ENCODE measurements around the gene GJC2. TPM values are rescaled to one million over a fixed set of nuclear protein-coding genes. Genes with fewer than 3 reads are reported as not detected.

The GJC2 gene
- total RNA-seq, 1 experiment from 2014 or later, result 0.72 TPM

GRCh38 chr1:228147768-228148167 is 2.0 kb upstream of the GJC2 start (continued):
- TF ChIP-seq USF1 (CRISPR knock-in tag; IDR thresholded peaks at IDR 0.05) (no peak), ZBTB21 (CRISPR knock-in tag; IDR thresholded peaks at IDR 0.05; ENCODE audit: borderline replicate concordance) (no peak)

DNA sequence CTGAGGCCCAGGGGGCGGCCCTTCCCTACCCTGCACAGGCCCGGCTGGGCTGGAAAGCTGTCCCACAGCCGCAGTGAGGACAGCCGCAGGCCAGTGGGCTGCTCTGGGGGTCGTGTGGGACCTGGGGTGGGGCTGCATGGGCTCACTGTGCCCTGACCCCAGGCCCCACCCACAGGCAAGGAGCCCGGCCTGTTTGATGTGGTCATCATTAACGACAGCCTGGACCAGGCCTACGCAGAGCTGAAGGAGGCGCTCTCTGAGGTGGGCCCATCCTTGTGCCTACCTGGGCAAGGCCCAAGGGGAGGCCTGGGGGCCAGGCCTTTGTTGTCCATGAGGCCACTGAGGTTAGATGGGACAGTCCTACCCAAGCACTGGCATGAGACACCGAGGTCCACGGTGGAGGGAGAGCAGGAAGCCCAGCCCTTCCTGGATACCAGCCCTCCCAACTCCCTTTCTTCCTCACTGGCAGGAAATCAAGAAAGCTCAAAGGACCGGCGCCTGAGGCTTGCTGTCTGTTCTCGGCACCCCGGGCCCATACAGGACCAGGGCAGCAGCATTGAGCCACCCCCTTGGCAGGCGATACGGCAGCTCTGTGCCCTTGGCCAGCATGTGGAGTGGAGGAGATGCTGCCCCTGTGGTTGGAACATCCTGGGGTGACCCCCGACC is 1.4 kb upstream of the GJC2 start:
- POLR2A ChIA-PET, result no interaction called here

More for the DNA sequence above, 1.4 kb upstream of the GJC2 start:
- H3K9me3 Mint-ChIP-seq, result no peaks in the 10 kb centered on the region
- CTCF ChIA-PET, result interaction anchor here (1.1 to 2.4 kb wide), 2 partner anchors 8 to 17 kb away, joined by 3 to 11 read pairs; no protein-coding TSS in a partner anchor
- no peak for DNase-seq (ENCODE audit: low spot score)
- no peak for ATAC-seq
- H3K4me3 Mint-ChIP-seq, result no peak overlapping the region
- H3K36me3 Mint-ChIP-seq, result no peaks in the 10 kb centered on the region
- H3K27ac Mint-ChIP-seq, result no peak overlapping the region
- 0 out of 2 replicates have a peak, but pooled peaks cover 2% of the 10 kb centered on the region for H3K4me1 Mint-ChIP-seq
- H3K27me3 Mint-ChIP-seq (ENCODE audit: low read depth), result no peaks in the 10 kb centered on the region
- TF ChIP-seq GRHL2 (CRISPR knock-in tag; IDR thresholded peaks at IDR 0.05; ENCODE audit: insufficient replicate concordance, severe bottlenecking), result no peak
- no peak for TF ChIP-seq MYBL2 (CRISPR knock-in tag; IDR thresholded peaks at IDR 0.05)
- TF ChIP-seq, protein P1, sequence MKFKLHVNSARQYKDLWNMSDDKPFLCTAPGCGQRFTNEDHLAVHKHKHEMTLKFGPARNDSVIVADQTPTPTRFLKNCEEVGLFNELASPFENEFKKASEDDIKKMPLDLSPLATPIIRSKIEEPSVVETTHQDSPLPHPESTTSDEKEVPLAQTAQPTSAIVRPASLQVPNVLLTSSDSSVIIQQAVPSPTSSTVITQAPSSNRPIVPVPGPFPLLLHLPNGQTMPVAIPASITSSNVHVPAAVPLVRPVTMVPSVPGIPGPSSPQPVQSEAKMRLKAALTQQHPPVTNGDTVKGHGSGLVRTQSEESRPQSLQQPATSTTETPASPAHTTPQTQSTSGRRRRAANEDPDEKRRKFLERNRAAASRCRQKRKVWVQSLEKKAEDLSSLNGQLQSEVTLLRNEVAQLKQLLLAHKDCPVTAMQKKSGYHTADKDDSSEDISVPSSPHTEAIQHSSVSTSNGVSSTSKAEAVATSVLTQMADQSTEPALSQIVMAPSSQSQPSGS (CRISPR knock-in tag; IDR thresholded peaks at IDR 0.05; ENCODE audit: borderline replicate concordance, low read depth), result no peak
- TF ChIP-seq TEAD1 (CRISPR knock-in tag; IDR thresholded peaks at IDR 0.05), result no peak
- TF ChIP-seq, protein P2, sequence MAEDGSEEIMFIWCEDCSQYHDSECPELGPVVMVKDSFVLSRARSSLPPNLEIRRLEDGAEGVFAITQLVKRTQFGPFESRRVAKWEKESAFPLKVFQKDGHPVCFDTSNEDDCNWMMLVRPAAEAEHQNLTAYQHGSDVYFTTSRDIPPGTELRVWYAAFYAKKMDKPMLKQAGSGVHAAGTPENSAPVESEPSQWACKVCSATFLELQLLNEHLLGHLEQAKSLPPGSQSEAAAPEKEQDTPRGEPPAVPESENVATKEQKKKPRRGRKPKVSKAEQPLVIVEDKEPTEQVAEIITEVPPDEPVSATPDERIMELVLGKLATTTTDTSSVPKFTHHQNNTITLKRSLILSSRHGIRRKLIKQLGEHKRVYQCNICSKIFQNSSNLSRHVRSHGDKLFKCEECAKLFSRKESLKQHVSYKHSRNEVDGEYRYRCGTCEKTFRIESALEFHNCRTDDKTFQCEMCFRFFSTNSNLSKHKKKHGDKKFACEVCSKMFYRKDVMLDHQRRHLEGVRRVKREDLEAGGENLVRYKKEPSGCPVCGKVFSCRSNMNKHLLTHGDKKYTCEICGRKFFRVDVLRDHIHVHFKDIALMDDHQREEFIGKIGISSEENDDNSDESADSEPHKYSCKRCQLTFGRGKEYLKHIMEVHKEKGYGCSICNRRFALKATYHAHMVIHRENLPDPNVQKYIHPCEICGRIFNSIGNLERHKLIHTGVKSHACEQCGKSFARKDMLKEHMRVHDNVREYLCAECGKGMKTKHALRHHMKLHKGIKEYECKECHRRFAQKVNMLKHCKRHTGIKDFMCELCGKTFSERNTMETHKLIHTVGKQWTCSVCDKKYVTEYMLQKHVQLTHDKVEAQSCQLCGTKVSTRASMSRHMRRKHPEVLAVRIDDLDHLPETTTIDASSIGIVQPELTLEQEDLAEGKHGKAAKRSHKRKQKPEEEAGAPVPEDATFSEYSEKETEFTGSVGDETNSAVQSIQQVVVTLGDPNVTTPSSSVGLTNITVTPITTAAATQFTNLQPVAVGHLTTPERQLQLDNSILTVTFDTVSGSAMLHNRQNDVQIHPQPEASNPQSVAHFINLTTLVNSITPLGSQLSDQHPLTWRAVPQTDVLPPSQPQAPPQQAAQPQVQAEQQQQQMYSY (CRISPR knock-in tag; IDR thresholded peaks at IDR 0.05), result no peak
- TF ChIP-seq TEAD4 (CRISPR knock-in tag; IDR thresholded peaks at IDR 0.05), result no peak
- no peak for TF ChIP-seq ZNF532 (CRISPR knock-in tag; IDR thresholded peaks at IDR 0.05; ENCODE audit: borderline replicate concordance)
- TF ChIP-seq SMAD3 (CRISPR knock-in tag; IDR thresholded peaks at IDR 0.05; ENCODE audit: borderline replicate concordance), result no peak
- no peak for TF ChIP-seq PRRX2 (CRISPR knock-in tag; IDR thresholded peaks at IDR 0.05)
- no peak for TF ChIP-seq SMAD4 (CRISPR knock-in tag; IDR thresholded peaks at IDR 0.05)
- no peak for TF ChIP-seq NR3C1 (CRISPR knock-in tag; conservative IDR thresholded peaks at IDR 0.05; ENCODE audit: low read depth)
- TF ChIP-seq CREB1 (CRISPR knock-in tag; IDR thresholded peaks at IDR 0.05), result no peak
- no peak for TF ChIP-seq NR1H2 (CRISPR knock-in tag; IDR thresholded peaks at IDR 0.05)
- TF ChIP-seq ELF4 (CRISPR knock-in tag; IDR thresholded peaks at IDR 0.05; ENCODE audit: low read depth), result no peak
- TF ChIP-seq MXD4 (CRISPR knock-in tag; IDR thresholded peaks at IDR 0.05; ENCODE audit: borderline replicate concordance), result no peak
- TF ChIP-seq, protein P3, sequence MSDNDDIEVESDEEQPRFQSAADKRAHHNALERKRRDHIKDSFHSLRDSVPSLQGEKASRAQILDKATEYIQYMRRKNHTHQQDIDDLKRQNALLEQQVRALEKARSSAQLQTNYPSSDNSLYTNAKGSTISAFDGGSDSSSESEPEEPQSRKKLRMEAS (CRISPR knock-in tag; IDR thresholded peaks at IDR 0.05), result no peak
- TF ChIP-seq ZNF317 (CRISPR knock-in tag; IDR thresholded peaks at IDR 0.05; ENCODE audit: borderline replicate concordance, low read depth), result no peak
- TF ChIP-seq ZNF671 (CRISPR knock-in tag; IDR thresholded peaks at IDR 0.05), result no peak
- no peak for TF ChIP-seq ZNF396 (CRISPR knock-in tag; IDR thresholded peaks at IDR 0.05; ENCODE audit: borderline replicate concordance)
- TF ChIP-seq, protein P4, sequence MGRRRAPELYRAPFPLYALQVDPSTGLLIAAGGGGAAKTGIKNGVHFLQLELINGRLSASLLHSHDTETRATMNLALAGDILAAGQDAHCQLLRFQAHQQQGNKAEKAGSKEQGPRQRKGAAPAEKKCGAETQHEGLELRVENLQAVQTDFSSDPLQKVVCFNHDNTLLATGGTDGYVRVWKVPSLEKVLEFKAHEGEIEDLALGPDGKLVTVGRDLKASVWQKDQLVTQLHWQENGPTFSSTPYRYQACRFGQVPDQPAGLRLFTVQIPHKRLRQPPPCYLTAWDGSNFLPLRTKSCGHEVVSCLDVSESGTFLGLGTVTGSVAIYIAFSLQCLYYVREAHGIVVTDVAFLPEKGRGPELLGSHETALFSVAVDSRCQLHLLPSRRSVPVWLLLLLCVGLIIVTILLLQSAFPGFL (CRISPR knock-in tag; IDR thresholded peaks at IDR 0.05; ENCODE audit: borderline replicate concordance), result no peak
